ENCODE measurements around the gene CBARP.

Gene CBARP

DNA sequence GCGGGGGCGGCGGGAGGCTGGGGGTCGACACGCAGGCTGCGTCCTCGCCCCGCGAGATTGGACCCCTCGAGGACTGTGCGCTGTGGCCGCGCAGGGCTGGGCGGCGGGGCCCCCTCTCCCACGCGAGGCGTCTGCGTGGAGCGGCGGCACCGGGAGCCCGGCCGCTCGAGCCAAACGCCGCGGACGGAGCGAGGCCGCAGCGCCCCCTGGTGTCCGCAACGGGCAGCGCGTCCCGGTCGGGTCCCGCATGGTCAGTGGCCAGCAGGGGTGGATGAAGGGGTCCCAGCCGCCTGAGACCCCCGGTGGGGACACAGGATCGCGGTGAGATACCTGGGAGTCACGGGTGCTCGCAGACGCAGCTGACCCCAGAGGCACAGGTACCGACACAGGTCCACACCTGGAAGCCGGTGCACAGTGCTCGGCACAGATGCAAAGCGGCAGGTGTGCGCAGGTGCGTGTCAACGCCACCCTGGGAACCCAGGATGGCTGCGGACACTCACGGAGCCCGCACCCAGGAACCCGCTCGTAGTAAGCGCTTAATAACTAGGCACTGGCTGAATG is 29.2 kb upstream of the CBARP start:
- in situ Hi-C loops (cut with MboI; ENCODE audit: low sequenced_read_pairs) = no loop called here

DNA sequence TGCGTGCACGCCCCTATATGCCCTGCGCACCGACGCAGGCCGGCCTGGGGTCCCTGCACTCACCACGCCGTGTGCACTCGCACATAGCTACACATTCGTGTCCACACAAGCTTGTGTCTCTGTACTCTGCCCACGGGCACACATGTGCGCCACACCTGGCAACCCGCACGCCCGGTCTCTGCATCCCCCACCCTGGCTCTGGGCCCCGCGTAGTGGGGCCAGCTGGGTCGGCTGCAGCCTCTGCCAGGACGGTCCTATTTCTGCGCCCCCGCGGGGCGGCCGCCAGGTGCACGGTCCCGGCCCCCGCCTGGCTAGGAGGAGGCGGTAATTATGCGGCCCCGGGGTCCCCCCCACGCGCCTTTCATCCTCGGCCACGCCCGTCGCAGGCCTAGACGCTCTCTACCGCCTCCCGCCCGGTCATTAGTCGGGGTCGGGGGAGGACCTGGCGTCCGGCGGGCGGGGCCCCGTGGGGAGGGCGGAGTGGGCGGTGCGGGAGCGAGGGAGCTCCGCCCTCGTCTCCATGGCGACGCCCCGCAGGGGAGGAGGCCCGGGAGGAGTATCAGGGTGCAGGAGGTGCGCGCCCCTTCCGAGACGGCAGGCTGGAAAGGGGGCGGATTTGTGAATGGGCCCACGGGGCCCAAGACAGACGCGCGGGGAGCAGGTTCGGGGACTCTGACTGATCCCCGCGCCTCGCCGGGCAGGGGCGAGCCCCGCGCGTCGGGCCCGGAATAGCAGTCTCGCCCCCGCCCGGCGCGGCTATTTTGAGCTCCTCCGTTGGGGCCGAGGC is 28.5 kb upstream of the CBARP start:
- in situ Hi-C loops (cut with MboI; ENCODE audit: low sequenced_read_pairs) = no loop called here

DNA sequence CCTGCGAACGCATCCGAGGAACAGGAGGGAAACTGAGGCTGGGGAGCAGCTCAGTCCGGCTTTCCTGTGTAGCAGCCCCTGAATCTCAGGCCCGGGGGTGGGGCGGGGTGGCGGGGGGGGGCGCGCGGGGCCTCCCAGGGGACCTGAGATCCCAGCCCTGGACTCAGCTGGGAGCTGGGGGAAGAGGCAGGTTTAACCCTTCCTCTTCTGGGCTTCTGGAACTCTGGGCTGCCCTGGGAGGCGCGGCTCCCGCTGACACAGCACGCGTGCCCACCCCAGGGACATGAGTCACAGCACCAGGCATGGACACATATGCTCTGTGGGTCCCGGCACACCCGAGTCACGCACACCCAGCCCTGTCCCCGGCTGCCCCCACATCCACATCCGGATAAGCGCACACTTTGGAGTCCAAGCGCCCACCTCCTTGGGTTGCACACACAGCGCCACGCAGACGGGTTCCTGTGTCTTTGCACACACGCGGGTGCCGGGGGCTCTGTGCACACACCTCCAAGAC is 27.9 kb upstream of the CBARP start:
- in situ Hi-C loops (cut with MboI; ENCODE audit: low sequenced_read_pairs) = no loop called here

DNA sequence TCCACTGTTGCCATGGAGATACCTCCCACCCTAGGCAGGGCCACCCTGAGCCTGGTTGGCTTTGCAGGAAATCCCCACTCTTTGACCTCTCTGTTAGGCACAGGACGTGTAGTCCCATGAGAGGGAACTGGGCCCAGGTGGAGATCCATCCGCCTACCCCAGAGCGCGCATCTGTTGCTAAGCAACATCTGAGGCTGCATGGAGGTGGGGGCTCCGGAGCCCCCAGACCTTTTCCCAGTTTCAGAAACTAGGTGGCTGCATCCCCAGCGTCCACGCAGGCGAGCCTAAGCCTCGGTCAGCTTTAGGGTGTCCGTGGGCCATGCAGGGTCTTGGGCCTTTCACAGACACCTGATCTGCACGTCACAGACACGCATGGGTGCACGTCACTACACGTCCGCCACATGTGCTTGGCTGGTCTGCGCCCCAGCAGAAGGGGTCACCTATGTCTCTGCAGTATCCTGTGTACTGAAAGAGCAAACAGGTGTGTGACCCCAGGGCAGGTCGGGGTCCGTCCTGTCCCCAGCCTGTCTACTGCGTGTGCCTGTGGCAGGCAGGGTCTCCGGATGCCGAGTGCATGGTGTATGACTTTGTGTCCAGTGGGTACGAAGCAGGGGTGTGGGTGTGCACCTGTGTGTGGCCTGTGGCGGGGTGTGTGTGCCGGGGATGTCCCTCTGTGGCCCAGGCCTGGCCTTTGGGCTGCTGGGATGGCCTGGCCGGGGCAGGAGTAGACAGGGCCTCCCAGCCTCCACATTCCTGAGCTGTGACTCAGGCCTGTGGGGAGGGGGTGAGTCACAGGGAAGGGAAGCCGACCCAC is 27.2 kb upstream of the CBARP start:
- in situ Hi-C loops (cut with MboI; ENCODE audit: low sequenced_read_pairs) = no loop called here

DNA sequence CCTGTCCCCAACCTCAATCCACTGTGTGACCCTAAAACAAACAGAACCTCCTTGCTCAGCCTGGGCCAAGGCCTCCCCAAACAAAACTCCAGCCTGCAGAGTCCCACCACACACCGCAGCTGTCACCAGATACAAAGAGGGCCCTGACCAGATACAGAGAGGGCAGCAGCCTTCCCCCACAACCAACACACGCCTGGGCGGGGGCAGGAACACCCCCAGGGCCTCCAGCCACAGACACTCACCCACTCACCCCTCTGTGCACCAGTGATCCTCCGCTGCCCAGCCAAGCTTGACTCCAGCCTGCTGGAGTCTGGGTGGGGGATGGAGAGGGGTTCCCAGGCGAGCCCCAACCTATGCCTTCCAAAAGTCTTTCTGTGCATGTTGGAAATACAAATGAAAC is 25.4 kb upstream of the CBARP start:
- in situ Hi-C loops (cut with MboI; ENCODE audit: low sequenced_read_pairs) = no loop called here

DNA sequence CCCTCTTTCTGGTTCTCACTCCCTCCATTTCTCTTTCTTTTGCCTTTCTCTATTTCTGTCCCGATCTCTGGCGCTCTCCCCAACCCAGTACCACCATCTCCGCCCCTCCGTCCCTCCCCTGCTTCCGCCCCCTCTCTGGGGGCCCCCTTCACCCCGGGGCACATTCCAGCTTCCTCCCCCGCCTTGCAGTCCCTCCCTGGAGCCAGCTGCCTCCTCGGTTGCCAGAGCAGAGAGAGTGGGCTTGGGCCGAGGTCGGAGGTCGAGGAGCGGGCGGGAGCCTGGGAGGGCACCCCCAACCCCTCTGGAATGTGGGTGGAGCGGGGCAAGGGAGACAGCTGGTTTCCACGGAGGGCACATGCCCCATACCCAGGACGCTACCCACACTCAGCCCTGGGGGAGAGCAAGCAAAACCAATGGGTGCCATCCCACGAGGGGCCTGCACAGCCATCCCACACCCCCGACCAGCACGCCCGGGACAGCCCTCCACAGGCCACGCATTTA is 24.9 kb upstream of the CBARP start:
- in situ Hi-C loops (cut with MboI; ENCODE audit: low sequenced_read_pairs) = no loop called here

DNA sequence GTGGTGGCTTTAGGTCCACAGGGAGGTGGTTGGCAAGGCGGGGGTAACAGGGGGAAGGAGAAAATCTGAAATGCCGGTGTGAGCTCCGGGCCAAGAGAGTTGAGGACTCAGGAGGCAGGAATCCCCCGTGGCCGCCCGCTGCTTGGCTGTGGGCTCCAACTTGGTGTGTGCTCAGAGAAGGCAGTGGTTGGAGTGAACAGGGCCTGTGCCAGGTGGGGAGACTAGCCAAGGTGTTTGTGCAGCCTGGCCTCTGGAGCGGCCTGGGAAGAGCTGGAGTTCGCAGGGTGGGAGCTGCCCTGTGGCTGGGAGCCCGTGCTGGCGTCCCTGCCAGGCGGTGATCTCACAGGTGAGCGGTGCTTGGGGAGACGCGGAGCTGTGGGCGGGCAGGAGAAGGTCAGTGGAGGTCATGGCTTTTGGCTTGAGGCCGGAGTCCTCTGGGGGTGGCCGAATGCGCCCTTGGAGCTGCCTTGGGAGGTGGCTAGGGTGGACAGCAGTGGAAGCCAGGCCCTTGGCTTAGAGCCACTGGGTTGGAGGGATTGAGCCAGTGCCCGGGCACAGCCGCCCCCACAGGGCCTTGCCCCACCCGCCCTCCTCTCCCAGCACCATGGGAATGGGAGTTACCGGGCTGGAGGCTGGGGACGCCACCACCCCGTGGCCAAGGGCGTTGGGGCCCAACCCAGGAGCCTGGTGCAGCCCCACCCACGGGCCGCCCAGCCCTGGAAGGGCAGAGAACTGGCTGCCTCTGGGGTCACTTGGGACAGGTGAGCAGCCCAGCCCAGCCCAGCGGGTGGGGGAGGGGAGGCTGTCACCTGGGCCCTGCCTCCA is 24.2 kb upstream of the CBARP start:
- in situ Hi-C loops (cut with MboI; ENCODE audit: low sequenced_read_pairs) = no loop called here

DNA sequence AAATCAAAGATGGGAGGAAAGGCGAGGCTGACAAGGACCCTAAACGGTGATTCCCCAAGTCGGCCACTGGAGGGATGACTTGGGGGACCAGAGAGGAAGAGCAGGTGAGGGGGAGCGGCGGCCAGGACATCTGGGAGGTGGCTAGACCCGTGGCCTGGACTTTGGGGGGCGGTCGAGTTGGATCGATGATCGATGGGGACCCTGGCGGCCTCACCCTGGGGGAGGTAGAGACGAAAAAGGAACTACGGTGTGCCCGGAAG is 23.7 kb upstream of the CBARP start:
- in situ Hi-C loops (cut with MboI; ENCODE audit: low sequenced_read_pairs) = no loop called here

DNA sequence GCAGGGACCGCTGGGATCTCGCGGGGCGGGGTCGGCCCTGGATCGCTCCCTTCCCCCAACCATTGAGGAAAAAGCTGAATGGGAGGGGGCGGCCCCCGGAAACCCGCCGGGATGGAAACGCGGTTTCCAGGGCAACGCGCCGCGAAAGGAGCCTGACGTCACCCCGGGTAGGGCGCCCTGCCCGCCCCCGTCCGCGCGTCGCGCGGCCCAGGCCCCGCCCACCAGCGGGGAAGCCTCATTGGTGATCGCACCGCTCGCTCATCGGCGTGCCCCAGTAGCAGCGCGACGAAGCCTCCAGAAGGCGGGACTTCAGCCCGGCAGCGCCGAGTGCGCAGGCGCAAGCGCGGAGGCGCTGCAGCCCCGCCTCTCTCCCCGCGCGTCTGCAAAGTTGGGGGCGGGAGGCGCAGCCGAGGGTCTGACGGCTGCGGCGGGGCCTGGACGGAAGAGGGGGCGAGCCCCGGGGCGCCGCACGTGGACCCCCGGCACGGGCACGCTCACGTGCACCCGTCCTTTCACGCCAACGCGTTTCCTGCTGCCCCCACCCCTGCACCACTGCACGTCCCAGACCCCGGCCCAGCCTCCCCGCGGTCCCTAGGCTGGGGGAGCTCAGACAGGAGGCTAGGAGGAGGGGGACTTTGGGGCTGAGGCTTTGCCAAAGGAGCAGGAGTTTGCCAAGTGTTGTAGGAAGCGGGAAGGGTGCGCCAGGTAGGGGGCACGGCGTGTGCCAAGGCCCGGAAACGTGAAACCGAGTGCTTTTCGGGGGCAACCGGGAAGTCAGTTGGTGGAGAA is 23.1 kb upstream of the CBARP start:
- in situ Hi-C loops (cut with MboI; ENCODE audit: low sequenced_read_pairs) = no loop called here

DNA sequence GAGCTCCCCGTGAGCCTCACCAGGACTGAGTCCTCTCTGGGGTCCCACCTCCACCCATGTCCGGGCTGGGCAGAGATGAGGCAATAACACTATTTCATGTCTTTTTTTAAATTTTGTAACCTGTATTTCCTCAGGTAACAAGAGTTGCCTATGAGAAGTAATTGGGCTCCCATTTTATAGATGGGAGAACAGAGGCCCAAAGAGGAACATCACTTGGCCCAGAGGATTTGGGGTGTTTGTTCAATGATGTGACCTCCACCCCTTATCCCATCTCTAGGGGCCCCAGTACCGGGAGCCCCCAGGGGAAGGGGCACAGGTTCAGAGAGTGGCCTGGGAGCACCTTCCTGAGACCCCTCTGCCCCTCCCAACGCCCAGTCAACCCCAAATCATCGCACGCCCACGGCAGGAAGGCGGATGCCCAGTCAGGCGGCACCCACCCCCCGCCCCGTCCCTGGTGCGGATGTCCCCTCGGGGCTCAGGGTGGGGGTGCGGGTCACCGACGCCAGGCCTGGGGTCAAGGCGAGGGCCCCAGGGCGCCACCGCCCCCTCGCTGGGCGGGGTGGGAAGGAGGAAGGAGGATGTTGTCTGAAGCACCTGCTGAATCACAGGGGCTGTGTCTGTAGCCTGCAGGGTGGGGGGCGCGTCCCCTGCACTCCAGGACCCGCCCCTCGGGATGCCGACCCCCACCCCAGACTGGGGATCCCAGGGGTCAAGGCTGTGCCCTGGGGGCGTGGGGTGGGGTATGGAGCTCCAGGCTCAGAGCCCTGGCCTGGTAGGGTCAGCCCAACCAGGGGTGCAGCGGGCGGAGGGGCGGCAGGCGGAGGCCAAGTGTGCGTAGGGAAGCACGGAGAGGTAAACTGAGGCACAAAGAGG is 22.3 kb upstream of the CBARP start:
- in situ Hi-C loops (cut with MboI; ENCODE audit: low sequenced_read_pairs) = no loop called here

DNA sequence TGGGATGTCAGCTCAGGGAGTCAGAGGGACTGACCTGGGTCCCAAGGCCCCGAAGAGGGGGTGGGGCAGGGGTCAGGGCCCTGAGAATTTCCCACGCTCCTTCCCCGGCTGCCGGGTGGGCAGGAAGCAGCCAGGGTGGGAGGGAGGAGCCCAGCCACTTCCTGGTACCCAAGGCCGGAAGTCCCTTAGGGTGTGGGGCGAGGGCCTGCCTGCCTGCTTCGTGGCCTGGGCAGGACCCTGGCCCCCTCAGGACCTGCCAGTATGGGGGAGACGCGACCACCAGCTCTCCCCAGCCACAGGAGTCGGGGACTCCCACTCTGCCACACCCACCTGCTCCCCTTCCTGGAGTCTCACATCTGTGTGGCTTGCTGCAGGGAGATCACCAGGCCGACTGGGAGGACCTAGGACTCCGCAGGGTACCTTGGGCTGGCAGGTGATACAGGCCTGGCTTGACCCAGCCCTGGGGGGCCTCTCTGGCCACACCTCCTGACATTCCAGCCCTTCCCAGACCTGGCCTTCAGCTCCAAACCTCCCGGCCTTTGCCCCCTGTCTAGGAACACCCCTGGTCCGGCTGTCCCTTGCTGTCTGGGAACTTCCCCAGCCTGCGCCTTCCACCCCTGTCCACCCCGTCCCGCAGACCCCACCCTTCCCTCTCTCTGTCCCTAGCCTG is 21.5 kb upstream of the CBARP start:
- in situ Hi-C loops (cut with MboI; ENCODE audit: low sequenced_read_pairs) = no loop called here

DNA sequence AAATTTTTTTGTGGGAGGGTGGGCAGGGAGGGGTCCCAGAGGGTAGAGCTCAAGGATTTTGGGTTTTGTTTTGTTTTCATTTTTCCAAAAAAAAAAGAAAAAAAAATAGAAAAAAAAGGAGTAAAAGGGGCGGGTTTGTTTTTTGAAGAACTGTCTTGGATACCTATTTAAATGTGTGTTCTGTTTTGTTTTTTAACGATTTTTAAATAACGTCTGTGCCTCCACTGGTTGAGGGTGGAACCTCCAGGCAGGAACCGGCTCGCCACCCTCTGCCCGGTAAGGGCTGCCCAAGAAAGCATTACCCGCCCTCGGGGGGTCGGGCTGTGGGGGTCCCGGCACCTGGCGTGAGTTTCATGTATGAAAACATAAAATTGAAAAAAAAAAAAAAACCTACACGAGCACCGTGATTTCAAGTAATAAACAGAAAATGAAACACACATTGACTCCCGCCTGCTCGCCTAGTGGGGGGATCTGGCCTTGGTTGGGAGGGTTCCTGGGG is 21.0 kb upstream of the CBARP start:
- in situ Hi-C loops (cut with MboI; ENCODE audit: low sequenced_read_pairs) = no loop called here

DNA sequence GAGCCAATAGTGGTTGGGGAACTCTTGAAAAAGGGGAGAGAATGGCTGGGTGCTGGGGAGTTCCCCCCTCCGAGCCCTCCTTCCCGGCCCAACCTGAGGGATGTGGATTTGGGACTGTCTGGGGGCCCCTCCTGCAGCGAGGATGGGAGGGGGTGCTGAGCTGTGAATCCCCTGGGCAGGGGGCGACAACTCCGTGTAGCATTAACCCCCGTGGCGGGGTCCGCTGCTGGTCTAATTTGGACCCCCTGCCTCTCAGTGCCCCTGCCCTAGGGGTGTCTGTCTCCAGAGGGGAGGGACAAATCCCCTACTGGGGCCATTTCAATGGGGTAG is 20.3 kb upstream of the CBARP start:
- in situ Hi-C loops (cut with MboI; ENCODE audit: low sequenced_read_pairs) = no loop called here

DNA sequence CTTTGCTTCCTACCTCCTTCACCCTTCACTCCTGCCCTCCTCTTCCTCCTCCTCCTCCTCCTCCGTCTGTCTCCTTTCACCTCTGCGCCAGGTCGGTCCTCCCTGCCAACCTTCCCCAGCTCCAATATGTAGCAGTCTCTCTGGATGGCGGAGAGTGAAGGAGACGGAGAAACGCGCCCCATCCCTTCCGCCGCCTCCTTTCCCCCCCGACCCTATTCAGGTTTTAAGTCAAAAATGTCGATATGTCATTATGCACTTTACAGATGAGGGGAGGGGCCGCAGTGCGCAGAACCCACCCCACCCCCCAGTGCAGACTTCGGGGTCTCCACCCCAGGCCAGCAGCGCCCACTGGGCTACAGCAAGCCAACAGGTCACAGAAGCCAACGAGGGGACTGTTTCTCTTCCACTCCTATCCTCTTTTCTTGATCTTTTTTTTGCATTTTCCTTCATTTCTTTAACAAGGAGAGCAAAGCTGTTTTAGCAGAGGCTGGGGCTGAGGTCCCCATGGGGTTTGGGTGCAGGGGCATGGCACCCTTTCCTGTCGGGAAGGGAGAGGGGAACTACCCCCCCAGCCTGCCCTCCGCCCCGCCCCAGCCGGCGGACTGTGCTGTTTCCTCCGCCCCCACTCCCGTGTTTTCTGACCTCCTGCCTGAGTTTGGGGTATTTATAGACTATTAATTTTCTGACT is 19.8 kb upstream of the CBARP start:
- in situ Hi-C loops (cut with MboI; ENCODE audit: low sequenced_read_pairs) = no loop called here

DNA sequence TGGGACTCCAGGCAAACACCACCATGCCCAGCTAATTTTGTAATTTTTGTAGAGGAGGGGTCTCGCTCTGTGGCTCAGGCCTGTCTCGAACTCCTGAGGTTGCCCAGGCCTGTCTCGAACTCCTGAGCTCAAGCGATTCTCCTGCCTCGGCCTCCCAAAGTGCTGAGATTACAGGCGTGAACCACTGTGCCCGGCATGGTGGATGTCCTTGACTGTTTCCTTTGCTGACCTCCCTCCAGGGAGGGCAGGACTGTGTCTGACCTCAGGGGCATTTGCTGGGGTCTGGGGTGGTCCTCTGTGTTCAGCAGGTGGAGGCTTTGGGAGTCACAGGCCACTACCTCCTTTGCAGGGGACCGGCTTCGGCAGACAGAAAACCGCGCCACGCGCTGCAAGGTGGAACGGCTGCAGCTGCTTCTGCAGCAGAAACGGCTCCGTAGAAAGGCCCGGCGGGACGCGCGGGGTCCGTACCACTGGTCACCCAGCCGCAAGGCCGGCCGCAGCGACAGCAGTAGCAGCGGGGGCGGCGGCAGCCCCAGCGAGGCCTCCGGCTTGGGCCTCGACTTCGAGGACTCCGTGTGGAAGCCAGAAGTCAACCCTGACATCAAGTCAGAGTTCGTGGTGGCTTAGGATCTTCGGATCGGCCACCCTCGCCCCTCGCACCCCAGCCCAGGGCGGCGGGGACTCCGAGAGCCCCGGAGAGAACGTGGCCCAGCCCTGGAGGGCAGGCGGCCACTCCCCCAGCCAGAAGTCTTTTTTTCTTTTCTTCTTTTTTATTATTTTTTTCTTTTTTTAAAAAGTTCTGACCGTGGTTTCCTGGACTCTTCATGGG is 19.1 kb upstream of the CBARP start:
- in situ Hi-C loops (cut with MboI; ENCODE audit: low sequenced_read_pairs) = no loop called here

DNA sequence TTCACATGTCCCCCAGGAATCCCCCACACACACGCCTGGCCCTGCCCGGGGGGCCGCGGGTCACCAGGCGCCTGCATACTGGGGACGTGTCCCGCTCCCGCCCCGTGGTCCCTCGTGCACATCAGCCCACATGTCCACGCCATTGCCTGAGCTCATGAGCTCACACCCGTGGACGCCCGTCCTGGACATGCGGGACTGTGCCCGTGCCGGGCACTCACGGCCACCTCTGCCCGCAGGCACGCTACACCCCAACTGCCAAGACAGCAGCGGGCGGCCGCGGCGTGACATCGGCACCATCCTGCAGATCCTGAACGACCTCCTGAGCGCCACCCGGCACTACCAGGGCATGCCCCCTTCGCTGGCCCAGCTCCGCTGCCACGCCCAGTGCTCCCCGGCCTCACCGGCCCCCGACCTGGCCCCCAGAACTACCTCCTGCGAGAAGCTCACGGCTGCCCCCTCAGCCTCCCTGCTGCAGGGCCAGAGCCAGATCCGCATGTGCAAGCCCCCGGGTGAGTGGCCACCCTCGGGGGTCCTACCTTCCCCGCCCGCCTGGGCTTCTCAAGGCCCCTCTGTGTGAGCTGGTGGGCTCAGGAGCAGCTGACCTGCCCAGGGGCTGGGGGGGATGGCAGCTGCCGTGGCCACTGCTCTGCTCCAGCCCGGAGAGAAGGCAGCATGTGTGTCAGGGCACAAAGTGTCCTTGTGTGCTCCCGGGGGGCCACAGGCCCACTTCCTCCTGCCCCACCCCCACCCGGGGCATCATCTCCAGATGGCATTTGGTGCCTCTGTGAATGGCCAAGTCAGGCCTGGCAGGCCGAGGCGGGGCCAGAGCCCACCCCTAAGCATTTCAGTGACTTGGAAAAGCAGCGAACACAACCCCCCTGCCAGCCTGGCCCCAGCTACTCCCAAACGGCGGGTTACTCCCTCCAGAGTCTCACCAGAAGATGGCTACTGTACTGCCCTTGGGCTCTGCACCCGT is 17.7 kb upstream of the CBARP start:
- in situ Hi-C loops (cut with MboI; ENCODE audit: low sequenced_read_pairs) = no loop called here
